LoVo (cell line): Measurements from ENCODE around the gene PTPRS.
"Not testable (repeated sequence)": the region's sequence is repeated elsewhere in the genome, so short reads cannot be mapped to it uniquely, and the experiment has no call there.

ENCODE experiments used
- DNase-seq: peaks from one replicate; pipeline ENCODE4 v3.0.0-alpha.2; 2016; ENCODE audit warnings: low spot score

The PTPRS gene

DNA sequence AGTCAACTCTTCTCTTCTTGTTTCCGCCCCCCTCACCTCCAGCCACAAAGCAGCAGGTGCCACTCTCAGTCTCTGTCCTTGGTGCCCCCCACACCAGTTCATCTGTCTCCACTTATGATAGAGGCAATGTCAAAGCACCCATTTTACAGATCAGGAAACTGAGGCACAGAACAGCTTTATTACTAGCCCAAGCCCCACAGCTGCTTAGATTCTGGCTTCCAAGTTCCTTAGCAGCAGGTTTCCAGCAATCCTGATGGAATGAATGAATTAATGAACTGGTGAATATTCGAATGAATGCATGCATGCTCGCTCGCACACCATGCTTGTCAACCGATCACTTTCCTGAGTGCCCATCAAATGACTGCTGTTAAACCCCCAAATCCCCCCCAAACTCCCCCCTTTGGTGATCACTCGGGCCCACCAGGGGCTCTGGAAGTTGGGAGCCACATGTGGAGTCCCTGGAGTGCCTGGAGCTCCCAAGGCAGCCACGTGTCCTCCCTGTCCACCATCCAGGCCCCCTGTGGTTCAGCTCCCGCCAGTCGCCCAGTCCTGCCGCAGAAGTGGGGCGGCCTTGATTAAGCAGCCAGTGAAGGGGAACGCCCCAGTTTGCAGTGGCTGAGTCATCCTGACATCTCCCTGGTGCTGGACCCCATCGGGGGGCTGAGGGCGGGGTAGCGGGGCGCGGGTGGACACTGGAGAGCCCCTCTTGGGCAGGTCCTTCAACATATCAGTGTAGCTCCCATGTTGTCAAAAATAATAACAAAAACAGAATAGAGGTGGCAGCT, 6.8 kb downstream of the PTPRS start:
- DNase-seq: no peak

DNA sequence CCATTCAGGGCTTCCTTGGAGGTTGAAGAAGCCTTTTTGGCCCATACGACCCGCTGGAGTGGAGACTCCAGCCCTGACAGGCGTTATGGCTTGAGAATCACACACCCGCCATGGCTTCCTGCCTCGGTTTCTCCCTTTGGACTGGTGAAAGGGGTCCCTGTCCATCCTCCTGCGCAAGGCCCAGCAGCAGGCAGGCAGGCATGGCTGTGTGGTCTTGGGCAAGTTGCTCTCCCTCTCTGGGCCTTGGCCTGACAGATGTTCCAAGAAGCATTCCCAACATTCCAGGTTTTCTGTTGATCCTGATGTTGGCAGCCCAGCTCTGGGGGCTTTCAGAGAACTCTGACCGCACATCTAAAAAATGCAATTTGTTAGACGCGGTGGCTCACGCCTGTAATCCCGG, 8.1 kb downstream of the PTPRS start:
- DNase-seq: no peak

DNA sequence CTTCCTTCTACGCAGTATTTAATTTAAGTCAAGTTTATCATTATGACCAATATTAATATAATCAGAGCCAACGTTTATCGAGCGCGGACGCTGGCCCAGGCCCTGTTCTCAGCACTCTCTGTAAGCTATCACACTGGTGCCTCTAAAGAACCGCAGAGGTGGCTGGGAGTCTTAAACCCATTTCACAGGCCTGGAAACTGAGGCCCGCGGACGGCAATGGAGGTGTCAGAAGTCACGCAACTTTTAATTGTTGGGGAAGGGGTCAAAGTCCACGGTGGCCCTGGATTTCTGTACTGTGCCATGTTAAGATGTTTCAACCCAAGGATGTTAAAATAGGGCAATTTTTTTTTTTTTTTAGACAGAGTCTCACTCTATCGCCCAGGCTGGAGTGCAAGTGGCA, 8.8 kb downstream of the PTPRS start:
- DNase-seq: no peak

DNA sequence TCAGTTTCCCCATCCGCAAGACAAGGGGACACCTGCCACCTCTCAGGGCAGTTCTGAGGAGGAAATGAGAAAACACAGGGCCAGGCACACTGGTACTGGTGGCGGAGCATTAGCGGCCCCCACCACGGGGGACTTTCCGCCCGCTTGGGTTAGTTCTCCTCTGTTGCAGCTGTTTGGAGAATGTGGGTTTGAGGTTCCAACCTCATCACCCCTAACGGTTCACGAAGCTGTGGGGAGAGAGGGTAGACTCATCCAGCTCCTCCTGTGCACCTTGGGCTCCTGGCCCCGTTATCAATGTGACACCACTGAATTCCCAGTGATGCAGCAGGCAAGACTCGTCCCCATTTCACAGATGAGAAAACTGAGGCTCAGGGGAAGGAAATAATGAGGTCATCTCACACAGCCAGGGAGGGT, 10.3 kb downstream of the PTPRS start:
- no peak for DNase-seq

DNA sequence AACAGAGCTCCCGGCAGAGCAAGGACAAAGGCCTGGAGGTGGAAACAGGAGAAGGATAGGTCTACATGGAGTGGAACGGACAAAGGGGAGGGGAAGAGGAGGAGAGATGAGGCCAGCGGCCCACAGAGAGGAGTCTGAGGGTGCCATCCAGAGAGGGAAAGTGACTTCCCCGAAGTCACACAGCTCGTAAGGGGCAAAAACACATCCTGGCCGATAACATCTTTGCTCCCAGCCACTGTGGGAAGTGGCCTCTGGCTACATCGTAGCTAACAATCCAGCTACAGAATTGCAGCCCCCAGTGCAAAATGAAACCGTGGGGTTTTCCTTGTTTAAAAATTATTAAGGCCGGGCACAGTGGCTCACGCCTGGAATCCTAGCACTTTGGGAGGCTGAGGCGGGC, 11.5 kb downstream of the PTPRS start:
- DNase-seq: no peak

DNA sequence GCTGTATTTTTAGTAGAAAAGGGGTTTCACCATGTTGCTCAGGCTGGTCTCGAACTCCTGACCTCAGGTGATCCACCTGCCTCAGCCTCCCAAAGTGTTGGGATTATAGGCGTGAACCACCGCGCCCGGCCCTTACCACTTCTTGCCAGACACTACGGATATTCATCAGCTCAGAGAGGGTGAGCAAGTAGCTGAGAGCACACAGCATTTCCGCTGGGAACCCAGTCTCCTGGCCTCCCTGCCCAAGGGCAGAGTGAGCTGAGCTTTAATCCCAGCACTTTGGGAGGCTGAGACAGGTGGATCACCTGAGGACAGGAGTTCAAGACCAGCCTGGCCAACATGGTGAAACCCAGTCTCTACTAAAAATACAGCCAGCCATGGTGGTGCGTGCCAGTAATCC, 12.2 kb downstream of the PTPRS start:
- not testable (repeated sequence) for DNase-seq

DNA sequence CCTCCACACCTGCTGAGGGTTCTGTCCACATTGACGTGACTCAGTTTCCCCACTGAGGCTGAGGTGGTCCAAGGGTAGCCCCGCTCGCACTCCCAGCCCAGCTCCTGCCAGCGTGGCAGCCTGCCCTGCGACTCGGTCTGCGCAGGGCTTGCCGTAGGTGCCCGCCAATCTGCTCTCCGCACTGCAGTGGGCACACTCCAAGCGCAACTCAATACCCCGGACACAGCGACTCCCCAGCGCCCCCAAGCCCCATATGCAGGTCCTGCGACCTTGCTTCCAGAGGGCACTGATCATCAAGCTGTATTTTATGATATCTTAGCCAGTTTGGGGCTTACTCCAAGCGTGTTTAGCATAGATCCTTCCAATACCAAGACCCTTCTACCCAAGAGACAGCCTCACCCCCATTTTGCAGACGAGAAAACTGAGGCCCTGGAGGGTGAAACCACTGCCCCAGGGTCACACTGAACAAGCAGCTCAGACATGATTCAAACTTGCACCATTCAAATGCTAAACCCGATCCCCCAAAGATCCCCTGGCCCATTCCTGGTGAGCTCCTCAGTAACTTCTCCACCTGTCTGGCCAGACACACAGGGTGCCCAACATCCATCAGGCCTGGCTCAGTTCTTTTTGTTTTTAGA, 13.5 kb downstream of the PTPRS start:
- DNase-seq: no peak

DNA sequence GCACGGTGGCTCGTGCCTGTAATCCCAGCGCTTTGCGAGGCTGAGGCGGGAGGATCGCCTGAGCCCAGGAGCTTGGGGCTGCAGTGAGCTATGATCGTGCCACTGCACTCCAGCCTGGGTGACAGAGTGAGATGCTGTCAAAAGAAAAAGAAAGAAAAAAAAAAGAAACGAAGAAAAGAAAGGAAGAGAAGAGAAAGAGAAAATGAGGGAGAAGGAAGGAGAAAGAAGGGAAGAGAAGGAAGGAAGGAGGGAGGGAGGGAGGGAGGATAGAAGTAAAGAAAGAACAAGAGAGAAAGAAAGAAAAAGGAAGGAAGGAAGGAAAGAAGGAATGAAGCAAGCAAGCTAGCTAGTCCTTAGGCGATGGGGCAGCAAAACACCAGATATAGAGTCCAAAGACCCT, 14.1 kb downstream of the PTPRS start:
- no peak for DNase-seq

DNA sequence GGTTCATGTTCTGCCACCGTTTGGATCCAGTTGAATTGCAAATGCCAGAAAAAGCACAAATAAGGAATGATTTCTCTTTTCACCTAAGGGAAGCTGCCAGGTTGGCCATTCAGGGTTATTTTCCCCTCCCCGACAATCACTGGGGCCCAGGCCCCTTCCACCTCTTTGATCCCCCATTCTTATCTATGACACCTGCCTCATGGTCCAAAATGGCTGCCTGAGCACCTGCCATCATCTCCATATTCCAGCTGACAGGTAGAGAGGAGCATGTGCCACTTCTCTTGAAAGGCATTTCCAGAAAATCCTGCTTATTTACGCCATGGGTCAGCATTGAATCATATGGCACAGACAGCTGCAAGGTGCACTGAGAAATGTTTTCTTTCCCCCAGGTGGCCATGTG, 15.7 kb downstream of the PTPRS start:
- no peak for DNase-seq

DNA sequence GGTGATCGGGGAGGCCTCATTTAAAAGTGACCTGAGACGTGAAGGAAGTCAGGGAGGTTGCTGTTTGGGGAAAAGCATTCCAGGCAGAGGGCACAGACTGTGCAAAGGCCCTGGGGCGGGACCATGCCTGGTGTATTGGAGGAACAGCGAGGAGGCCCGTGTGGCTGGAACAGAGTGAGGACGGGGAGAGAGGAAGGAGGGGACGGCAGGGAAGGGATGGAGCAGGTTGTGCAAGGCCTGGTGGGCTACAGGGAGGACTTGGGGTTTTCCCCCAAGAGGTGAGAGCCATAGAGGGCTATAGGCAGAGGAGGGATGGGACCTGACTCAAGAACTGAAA, 17.2 kb downstream of the PTPRS start:
- no peak for DNase-seq

DNA sequence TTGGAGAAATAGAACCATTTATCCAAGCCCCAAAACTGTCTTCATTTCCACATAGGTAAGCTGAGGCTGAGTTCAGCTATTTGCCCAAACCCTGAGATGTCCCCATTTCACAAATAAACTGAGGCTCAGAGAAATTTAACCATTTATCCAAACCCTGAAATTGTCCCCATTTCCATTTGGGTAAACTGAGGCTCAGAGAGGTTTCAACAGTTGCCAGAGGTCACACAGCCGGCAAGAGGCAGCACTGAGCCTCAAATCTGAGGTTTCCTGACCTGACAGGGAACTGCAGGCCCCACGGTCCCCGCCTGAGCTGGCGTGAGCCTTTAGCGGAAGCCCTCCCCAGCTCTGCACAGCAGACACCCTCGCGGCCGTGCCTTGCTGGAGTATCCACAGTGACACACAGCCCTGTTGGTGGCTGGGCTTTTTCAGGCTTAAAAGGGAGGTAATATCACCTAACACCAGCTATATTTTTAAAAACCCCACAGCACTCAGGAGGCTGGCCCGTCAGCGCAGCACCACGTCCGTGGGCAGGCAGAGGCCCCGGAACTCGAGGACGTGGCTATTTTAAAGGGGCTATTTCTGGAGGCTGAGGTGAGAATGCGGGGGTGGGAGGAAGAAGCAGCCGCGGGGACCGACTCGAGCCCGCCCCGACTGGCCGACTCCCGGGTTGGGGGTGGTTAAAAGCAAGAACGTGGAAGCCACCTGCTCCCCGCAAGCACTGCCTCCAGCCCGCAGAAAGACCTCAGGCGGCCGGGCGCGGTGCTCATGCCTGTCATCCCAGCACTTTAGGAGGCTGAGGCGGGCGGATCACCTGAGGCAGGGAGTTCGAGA, 18.5 kb downstream of the PTPRS start:
- DNase-seq: no peak

DNA sequence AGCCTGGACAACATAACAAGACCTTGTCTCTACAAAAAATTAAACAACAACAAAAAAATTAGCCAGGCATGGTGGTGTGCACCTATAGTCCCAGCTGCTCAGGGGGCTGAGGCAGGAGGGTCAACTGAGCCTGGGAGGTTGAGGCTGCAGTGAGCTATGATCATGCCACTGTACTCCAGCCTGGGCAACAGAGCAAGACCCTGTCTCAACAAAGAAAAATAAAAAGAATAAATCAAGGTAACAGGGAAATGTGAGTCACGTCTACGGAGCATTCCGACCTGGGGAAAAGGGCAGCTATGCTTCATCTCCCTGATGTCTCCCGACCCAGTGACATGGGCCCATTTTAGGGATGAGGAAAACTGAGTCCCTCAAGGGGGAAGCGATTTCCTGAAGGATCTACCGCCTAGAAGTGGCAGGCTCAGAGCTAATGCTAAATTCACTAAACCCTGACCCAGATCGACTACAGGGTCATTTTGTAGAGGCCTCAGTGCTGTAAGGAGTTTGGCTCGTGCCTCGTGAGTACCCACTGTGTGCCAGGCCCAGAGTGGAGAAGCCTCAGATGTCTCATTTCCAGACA, 19.5 kb downstream of the PTPRS start:
- no peak for DNase-seq

DNA sequence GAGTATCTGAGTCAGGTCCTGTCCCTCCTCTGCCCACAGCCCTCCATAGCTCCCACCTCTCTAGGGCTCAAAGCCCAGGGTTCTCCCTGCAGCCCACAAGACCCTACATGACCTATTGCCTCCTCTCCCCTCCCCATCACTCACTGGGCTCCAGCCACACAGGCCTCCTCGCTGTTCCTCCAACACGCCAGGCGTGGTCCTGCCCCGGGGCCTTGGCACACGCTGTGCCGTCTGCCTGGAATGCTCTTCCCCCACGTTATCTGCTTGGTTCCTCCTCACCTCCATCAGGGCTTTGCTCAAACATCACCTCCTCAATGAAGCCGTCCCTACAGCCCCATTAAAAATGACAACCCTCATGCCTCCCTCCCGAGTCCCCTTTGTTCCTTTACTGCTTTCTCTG, 21.1 kb downstream of the PTPRS start:
- no peak for DNase-seq

DNA sequence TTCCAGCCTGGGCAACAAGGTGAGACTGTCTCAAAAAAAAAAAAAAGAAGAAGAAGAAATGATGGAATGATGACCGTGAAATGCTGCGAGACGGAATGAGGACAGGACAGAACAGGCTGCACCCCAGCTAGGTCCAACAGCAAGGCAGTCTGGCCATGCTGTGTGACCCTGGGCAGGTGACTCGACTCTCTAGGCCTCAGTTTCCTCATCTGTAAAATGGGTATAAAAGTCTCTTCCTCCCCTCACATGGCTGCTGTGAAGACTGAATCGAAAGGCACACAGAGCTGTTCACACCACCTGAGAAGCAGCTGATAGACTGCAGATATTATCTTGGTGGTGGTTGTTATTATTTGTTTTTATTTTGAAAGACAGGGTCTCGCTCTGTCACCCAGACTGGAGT, 22.3 kb downstream of the PTPRS start:
- no peak for DNase-seq

DNA sequence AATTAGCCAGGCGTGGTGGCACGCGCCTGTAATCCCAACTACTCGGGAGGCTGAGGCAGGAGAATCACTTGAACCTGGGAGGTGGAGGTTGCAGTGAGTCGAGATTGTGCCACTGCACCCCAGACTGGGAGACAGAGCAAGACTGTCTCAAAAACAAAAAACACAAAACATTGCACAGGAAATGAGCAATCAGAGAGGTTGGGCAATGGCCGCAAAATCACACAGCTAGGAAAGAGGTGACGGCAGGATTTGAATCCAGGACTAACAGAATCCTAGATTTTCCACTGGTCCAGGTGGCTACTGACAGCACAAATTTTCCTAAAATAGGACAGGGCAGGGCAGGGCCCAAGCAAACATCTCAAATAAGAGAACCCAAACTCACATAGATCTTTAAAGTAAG, 23.3 kb downstream of the PTPRS start:
- DNase-seq: no peak

DNA sequence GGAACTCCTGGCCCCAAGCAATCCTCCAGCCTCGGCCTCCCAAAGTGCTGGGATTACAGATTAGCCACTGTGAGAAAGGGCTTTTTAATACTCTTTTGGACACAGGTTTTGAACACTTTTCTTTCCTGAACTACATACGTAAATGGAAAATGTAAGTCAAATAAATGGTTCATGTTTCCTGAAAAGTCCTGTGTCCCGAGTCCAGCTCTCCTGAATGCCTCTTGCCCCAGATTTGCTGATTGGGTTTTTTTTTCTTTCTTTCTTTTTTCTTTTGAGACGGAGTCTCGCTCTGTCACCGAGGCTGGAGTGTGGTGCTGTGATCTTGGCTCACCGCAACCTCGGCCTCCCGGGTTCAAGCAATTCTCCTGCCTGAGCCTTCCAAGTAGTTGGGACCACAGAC, 24.5 kb downstream of the PTPRS start:
- DNase-seq: no peak

DNA sequence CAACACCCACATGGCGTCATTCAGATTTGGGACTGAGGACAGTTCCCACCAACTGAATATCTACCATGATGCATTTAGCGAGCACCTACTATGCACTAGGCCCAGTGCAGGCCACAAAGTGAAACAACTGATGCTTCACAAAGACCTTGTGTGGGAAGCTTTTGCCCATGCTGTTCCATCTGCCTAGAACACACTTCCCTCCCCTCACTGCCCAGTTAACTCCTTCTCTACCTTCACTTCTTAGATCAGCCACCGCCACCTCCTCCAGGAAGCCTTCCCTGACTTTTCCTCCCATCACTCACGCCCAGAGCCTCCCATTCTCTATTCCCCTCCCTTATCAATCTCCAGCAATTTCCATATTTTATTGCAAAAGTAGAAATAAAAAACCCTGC, 25.7 kb downstream of the PTPRS start:
- no peak for DNase-seq

DNA sequence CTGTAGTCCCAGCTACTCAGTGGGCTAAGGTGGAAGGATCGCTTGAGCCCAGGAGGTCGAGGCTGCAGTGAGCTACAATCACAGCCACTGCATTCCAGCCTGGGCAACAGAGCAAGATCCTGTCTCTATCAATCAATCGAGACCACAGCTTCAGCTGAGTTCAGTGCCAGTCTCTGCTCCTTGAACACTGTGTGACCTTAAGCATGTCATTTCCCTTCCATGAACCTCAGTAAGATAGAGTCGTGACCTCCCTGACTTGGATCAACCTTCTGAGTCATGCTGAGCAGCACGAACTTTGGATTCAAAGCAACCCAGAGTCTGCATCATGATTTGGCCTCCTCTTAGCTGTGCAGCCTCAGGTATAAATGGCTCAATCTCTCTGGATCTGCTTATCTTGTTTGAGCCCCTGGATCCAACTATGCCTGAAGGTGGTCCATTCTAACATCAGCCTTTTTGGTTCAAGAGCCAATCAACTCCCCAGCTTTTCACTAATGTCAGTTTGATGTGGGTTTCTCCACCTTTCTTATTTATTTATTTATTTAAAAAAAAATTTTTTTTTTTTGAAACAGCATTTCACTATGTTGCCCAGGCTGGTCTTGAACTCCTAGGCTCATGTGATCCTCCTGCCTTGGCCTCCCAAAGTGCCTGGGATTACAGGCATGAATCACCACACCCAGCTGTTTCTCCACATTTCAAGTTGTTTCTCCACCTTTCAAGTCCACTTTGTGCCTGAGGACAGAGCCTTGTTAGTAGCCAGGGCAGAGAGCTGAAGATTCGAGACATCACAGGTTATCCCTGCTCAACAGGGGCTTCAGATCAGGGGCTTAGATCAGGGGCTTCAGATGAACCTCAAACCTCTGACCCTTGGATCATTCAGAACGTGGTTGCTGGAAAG, 26.4 kb downstream of the PTPRS start:
- no peak for DNase-seq

DNA sequence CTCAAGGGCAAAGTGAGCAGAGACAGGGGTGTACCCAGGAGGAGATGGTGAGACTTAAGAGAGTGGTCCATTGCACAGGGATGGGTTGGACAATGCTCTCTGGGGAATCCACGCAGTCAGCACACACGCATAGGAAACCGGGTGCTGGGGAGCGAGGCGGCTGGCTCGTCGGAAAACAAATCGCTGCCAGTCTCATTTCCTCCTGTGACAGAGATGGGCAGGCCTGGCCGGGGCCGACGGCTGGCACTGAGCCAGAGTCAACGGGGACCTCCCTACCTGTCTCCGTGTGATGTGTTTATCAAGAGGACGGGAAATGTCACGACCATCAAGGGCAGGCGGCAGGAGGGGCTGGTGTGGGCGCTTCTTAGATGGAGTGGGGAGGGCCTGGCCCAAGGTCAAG, 27.3 kb downstream of the PTPRS start:
- no peak for DNase-seq

DNA sequence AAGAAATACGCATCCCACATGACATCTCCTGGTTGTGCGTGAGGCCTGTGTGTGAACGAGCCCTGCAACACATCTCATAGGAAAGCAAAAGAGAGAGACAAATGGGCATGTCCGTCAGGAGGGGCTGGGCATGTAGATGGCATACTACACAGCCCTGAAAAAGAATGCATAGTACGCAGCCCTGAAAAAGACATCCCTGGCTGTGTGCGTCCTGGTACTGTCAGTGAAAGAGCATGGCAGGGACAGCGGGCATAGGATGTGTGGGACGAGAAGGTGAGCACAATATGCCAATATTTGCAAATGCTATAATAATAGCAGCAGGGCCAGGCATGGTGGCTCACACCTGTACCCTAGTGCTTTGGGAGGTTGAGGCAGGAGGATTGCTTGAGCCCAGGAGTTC, 28.6 kb downstream of the PTPRS start:
- no peak for DNase-seq

DNA sequence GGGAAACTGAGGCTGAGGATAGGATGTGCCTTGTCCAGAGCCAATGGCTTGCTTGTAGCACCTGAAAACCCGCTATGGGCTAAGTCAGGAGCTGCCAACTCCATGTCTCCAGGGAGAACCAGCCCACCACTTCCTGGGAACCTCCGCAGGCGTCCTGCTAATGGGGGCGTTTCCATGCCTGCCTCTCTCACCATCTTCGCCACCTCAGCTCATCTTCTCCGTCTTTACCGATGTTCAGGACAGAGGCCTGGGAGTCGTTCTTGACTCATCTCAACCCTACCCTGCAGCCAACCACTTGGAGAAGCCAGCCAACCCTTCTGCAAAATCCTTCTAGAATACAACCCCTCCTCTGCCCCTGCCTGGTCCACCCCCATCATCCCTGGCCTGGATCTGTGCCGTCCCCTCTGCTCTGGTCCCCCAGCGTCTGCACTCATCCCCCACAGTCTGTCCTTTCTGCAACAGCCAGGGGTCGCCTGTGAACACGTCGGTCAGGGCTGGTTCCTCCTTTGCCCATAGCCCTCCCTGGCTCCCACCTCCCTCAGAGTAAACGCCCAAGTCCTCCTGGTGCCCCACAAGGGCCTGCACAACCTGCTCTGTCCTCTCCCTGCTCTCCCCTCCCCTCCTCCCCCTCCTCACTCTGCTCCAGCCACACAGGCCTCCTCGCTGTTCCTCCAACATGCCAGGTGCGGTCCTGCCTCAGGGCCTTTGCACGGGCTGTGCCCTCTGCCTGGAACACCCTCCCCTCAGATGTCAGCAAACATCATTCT, 31.0 kb downstream of the PTPRS start:
- no peak for DNase-seq
